AML-193 (cell line): ENCODE measurements around the gene CYP2D6.
"Not testable (repeated sequence)": the region's sequence is repeated elsewhere in the genome, so short reads cannot be mapped to it uniquely, and the experiment has no call there.

Experiments
- DNase-seq, 2 experiments: peaks; one replicate each; lab custom pipeline; 2025; lab: John Stamatoyannopoulos, UW

The CYP2D6 gene

GRCh38 chr22:42134100-42135020, 3.8 kb upstream of the CYP2D6 start:
- no peak for DNase-seq

- DNase-seq = no peak
Observed at GRCh38 chr22:42132457-42132856, 1.8 kb upstream of the CYP2D6 start.

- DNase-seq = no peak
Observed at GRCh38 chr22:42131562-42131961, 952 bp upstream of the CYP2D6 start.

GRCh38 chr22:42130182-42130581, 428 bp downstream of the CYP2D6 start:
- not testable (repeated sequence) for DNase-seq

GRCh38 chr22:42128776-42129694, 1.6 kb downstream of the CYP2D6 start:
- not testable (repeated sequence) for DNase-seq

GRCh38 chr22:42128007-42128406, 2.6 kb downstream of the CYP2D6 start:
- DNase-seq = not testable (repeated sequence)

- no peak for DNase-seq
Observed at GRCh38 chr22:42127606-42128005, 3.0 kb downstream of the CYP2D6 start.

GRCh38 chr22:42123529-42123928, 7.1 kb downstream of the CYP2D6 start:
- not testable (repeated sequence) for DNase-seq

GRCh38 chr22:42120231-42121021, 10.2 kb downstream of the CYP2D6 start:
- peak; percentile 24 to 31 for DNase-seq

- DNase-seq = no peak
Observed at GRCh38 chr22:42116848-42117424, 13.7 kb downstream of the CYP2D6 start.

GRCh38 chr22:42115420-42115830, 15.2 kb downstream of the CYP2D6 start:
- not testable (repeated sequence) for DNase-seq

- DNase-seq = peak; percentile 47 to 55
Observed at GRCh38 chr22:42114721-42115120, 15.9 kb downstream of the CYP2D6 start.

GRCh38 chr22:42112793-42113192, 17.8 kb downstream of the CYP2D6 start:
- not testable (repeated sequence) for DNase-seq

- no peak for DNase-seq
Observed at GRCh38 chr22:42111798-42112197, 18.8 kb downstream of the CYP2D6 start.

- no peak for DNase-seq
Observed at GRCh38 chr22:42108848-42109247, 21.8 kb downstream of the CYP2D6 start.

GRCh38 chr22:42104332-42104860, 26.2 kb downstream of the CYP2D6 start:
- DNase-seq = not testable (repeated sequence)

GRCh38 chr22:42101199-42101598, 29.4 kb downstream of the CYP2D6 start:
- DNase-seq = no peak

GRCh38 chr22:42091455-42091782, 39.2 kb downstream of the CYP2D6 start:
- DNase-seq = no peak

- peak; percentile 97 to 99 for DNase-seq
Observed at GRCh38 chr22:42090596-42091454, 39.8 kb downstream of the CYP2D6 start, which contains the start of gene NDUFA6. Gene NDUFA6 (minus strand): TSS chr22:42090772. CDS start chr22:42090744, 28 bp downstream.

GRCh38 chr22:42086051-42086450, 44.6 kb downstream of the CYP2D6 start:
- no peak for DNase-seq
